GM12874 (cell line): ENCODE data around the gene DDX24.

Experiments
- TF ChIP-seq, protein P1 (sequence below): IDR thresholded peaks from 2 replicates; pipeline ENCODE4 v1.5.1; 2011; ENCODE audit warnings: low read depth, mild to moderate bottlenecking, control low read depth, low read length, moderate library complexity; ENCODE audit not compliant: insufficient read depth

The DDX24 gene, protein sequence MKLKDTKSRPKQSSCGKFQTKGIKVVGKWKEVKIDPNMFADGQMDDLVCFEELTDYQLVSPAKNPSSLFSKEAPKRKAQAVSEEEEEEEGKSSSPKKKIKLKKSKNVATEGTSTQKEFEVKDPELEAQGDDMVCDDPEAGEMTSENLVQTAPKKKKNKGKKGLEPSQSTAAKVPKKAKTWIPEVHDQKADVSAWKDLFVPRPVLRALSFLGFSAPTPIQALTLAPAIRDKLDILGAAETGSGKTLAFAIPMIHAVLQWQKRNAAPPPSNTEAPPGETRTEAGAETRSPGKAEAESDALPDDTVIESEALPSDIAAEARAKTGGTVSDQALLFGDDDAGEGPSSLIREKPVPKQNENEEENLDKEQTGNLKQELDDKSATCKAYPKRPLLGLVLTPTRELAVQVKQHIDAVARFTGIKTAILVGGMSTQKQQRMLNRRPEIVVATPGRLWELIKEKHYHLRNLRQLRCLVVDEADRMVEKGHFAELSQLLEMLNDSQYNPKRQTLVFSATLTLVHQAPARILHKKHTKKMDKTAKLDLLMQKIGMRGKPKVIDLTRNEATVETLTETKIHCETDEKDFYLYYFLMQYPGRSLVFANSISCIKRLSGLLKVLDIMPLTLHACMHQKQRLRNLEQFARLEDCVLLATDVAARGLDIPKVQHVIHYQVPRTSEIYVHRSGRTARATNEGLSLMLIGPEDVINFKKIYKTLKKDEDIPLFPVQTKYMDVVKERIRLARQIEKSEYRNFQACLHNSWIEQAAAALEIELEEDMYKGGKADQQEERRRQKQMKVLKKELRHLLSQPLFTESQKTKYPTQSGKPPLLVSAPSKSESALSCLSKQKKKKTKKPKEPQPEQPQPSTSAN

DNA sequence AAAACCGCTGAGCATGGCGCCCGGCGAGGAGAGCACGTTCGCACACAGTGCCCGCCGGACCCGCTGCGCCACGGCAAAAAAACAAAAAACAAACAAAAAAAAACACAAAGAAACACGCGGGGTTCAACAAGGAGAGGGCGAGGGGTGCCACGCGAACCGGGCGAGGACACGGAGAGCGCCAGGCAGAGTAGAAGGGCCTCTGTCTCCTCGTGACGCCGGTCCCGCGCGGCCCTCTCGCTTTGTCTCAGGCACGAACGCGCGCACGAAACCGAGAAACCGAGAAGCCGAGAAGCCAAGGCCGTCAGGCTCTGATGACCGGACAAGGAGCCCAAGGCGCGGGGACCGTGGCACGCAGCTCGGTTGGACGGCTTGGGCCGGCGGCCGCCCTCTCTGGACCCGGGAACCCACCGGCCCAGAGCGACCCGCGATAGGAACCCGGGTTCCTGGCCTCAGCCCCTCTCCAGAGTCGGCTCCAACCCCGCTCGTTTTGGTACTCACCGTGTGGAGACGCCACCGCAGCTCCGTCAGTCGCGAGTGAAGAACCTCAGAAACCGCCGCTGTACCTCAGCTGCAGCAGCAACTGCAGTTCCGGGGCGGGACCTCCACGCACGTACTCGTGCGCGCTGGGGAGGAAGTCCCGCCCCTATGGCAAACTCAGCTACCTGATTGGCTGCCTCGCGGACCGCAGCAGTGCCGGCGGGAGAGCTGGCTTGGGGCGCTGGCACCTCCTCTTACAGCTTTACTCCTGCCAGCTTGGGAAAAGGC lies at the start of gene DDX24, which contains the start of gene IFI27L1:
TSS of gene DDX24 (minus strand) at position 582 of the 765 bp plus-strand sequence. CDS start 1,460 bp downstream, outside the sequence.
TSS of gene IFI27L1 (plus strand) at position 690 of the 765 bp plus-strand sequence. CDS start 15,628 bp downstream, outside the sequence.
- TF ChIP-seq, protein P1, sequence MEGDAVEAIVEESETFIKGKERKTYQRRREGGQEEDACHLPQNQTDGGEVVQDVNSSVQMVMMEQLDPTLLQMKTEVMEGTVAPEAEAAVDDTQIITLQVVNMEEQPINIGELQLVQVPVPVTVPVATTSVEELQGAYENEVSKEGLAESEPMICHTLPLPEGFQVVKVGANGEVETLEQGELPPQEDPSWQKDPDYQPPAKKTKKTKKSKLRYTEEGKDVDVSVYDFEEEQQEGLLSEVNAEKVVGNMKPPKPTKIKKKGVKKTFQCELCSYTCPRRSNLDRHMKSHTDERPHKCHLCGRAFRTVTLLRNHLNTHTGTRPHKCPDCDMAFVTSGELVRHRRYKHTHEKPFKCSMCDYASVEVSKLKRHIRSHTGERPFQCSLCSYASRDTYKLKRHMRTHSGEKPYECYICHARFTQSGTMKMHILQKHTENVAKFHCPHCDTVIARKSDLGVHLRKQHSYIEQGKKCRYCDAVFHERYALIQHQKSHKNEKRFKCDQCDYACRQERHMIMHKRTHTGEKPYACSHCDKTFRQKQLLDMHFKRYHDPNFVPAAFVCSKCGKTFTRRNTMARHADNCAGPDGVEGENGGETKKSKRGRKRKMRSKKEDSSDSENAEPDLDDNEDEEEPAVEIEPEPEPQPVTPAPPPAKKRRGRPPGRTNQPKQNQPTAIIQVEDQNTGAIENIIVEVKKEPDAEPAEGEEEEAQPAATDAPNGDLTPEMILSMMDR, result no peak

DNA sequence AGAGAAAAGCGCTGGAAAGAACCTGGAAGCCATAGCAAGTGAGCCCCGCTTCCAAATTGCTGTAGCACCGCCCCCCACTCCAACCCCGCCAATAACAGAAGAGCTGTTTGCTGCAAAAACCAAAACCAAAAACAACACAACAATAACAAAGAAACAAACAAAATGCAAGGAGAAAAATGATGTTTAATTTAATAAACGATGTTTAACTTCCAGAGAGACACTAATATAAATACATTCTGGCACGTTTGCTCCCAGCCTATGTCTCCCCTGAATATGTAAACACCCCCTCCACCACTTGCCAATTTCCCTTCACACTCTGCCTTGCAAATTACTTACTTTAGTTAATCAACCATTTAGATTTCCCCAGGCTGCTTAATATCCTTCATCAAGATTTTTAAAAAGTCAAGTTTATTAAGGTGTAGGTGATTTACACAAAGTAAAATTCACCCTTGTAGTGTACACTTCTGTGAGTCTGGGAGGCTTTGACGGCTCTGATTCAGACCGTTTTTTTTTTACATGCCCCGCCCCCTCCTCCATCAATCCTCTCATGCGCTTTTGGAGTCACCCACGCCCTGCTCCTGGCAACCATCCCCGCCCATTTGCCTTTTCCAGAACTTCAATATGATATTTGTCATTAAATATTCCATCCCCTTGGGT lies 48.9 kb upstream of the DDX24 start:
- TF ChIP-seq, protein P1, result no peak

DNA sequence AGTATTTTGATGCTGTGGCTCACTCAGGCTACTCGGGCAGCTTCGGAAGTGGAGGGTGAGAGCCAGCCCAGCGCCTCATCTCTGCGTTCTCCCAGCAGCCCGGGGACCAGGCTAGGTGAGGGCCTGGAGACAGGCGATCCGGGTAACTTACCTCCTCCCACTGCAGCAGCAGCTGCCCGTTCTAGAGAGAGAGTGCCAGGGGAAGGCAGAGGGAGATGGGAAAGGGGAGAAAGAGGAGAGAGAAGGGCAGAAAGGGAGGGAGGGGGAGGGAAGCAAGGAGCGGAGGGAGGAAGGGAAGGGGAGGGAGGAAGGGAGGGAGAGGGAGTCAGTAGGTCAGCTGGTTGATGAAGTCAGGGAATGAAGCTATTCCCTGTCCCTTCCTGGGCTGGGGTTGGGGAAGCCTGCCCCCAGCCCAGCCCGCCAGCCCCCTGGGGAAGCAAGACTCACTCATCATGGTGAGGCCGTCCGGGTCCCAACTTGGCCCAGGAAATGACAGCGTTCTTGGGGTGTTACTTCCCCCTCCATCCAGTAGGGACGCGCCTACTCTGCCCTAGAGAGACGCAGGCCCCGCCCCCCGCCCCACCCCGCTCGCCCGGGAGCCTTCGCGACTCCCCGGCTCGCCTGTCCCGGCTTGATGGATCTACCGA lies 48.2 kb upstream of the DDX24 start, which contains the start of gene IFI27L2:
TSS of gene IFI27L2 (minus strand) at position 494 of the 647 bp plus-strand sequence. CDS start at position 454, 40 bp downstream.
- TF ChIP-seq, protein P1, result peak; percentile 35; the same call in 1 of the 2 replicates

DNA sequence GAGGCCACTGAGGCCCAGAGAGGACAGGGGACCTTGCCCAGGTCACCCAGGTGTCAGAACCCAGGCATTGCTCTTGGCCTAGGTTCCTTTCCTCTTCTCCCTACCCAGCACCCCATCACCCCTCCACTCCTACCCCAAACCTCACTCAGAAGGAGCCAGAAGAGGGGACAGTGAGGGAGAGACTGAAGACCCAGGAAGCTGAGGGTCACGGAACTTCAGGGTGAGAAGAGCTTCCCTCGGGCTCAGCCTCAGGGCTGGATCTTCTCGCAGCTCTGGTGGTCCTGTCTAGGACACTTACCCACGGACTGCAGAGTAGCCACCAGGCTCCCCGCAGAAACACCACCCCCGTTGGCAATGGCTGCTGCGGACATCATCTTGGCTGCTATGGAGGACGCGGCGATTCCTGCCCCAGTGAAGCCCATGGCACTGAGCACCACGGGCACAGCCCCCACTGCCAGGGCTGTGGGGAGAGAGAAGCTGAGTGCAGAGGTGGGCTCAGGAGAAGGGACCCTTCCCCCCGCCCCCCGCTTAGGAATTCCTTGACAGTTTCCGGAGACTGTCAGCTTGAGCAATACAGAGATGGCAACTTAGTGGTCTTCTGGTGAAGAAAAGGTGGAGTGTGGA lies 47.3 kb upstream of the DDX24 start:
- TF ChIP-seq, protein P1, result no peak

DNA sequence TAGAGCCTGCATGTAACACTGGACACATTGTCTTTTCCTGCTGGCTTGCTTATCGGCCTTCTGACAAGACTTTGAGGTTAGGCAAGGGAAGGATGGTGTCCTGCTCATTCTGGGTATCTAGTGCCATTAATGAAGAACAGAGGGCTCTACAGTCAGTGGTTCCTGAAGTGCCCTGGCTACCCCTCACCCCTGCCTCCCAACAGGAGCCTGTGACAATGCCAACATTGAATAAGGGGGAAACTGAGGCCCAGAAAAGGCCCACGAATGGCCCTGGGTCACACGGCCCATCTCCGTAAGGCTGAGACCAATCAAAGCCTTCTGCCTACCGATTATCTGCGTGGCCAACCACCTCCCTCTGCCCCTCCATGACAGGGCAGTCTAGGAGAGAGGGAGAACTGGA lies 46.3 kb upstream of the DDX24 start:
- TF ChIP-seq, protein P1, result no peak

DNA sequence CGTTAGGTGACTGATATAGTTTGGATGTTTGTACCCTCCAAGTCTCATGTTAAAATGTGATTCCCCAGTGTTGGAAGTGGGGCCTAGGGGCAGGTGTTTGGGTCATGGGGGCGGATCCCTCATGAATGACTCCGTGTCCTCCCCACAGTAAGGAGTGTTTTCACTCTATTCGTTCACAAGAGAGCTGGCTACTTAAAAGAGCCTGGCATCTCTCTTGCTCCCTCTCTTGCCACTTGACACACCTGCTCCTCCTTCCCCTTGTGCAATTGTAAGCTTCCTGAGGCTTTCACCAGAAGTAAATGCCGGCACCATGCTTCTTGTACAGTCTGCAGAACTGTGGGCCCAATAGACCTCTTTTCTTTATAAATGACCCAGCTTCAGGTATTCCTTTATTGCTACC lies 45.8 kb upstream of the DDX24 start:
- TF ChIP-seq, protein P1, result no peak
